ENCODE measurements around the gene HMG20B. TPM values are rescaled to one million over a fixed set of nuclear protein-coding genes. Genes with fewer than 3 reads are reported as not detected.
"Not testable (repeated sequence)": the region's sequence is repeated elsewhere in the genome, so short reads cannot be mapped to it uniquely, and the experiment has no call there.

HMG20B gene
- total RNA-seq, 5 donors from 2014 or later (not counting 1 experiment from before 2014, with no cell fraction given), result 38.0 to 81.6 (median 74.7) TPM

GRCh38 chr19:3578390-3578789, 5.6 kb downstream of the HMG20B start:
- Histone ChIP-seq H3K27me3 (replicated peaks in 1 of 2; ENCODE audit: control insufficient read depth in 2 of 2, extremely low read depth in 1 of 2, insufficient read depth in 2 of 2, low read length in 1 of 2) (no peaks in the 10 kb centered on the region), H3K27ac (ENCODE audit: low read length) (no peak overlapping the region), H3K36me3 (ENCODE audit: control insufficient read depth in 2 of 2, extremely low read depth in 1 of 2, insufficient read depth in 1 of 2, low read length in 1 of 2) (peaks cover 7 to 8% of the 10 kb centered on the region in 2 donors), H3K4me3 (ENCODE audit: control insufficient read depth in 1 of 2, extremely low read depth in 1 of 2, low read length in 1 of 2) (no peak overlapping the region), H3K4me1 (ENCODE audit: control insufficient read depth in 1 of 2, extremely low read depth in 1 of 2, insufficient read depth in 2 of 2, low read length in 2 of 2) (peaks cover 3 to 10% of the 10 kb centered on the region in 2 experiments), H3K9me3 (no peaks in the 10 kb centered on the region)
- H3K4me1 Mint-ChIP-seq, result peaks cover 5 to 10% (median 6%) of the 10 kb centered on the region in 3 donors
- CTCF ChIA-PET, result no interaction called here
- DNase-seq (no peak), ATAC-seq (replicated peaks in 1 of 4) (no peak)
- no peaks in the 10 kb centered on the region for H3K27me3 Mint-ChIP-seq
- H3K27ac Mint-ChIP-seq, result no peak overlapping the region
- no peak overlapping the region for H3K4me3 Mint-ChIP-seq
- H3K36me3 Mint-ChIP-seq, result peaks cover 11% of the 10 kb centered on the region
- WGBS (ENCODE audit: insufficient coverage), result 85% methylated on average over 17 of the region's 17 CpGs
- POLR2A ChIA-PET, result no interaction called here
- H3K9me3 Mint-ChIP-seq, result no peaks in the 10 kb centered on the region

- CTCF ChIA-PET, result interaction anchor here in 1 of 2 donors (0.6 kb wide), 1 partner anchor 28 kb away, joined by 5 read pairs; no protein-coding TSS in a partner anchor
- Histone ChIP-seq H3K36me3 (ENCODE audit: control insufficient read depth in 2 of 2, extremely low read depth in 1 of 2, insufficient read depth in 1 of 2, low read length in 1 of 2) (peaks cover 4 to 6% of the 10 kb centered on the region in 2 donors), H3K27ac (ENCODE audit: low read length) (no peak overlapping the region), H3K9me3 (no peaks in the 10 kb centered on the region), H3K4me1 (ENCODE audit: control insufficient read depth in 1 of 2, extremely low read depth in 1 of 2, insufficient read depth in 2 of 2, low read length in 2 of 2) (peaks cover 0 to 4% of the 10 kb centered on the region in 2 experiments), H3K27me3 (replicated peaks in 1 of 2; ENCODE audit: control insufficient read depth in 2 of 2, extremely low read depth in 1 of 2, insufficient read depth in 2 of 2, low read length in 1 of 2) (peaks cover 0 to 7% of the 10 kb centered on the region in 2 experiments), H3K4me3 (ENCODE audit: control insufficient read depth in 1 of 2, extremely low read depth in 1 of 2, low read length in 1 of 2) (no peak overlapping the region)
- Mint-ChIP-seq H3K4me3 (no peak overlapping the region), H3K9me3 (no peaks in the 10 kb centered on the region), H3K27me3 (no peaks in the 10 kb centered on the region), H3K27ac (no peak overlapping the region), H3K4me1 (peaks cover under 1 to 2% (median 1%) of the 10 kb centered on the region in 3 donors), H3K36me3 (peaks cover 6% of the 10 kb centered on the region)
- ATAC-seq (replicated peaks in 1 of 4) (no peak), DNase-seq (no peak)
- WGBS (ENCODE audit: insufficient coverage), result 90% methylated on average over 6 of the region's 11 CpGs
- POLR2A ChIA-PET, result no interaction called here
Measured at GRCh38 chr19:3580156-3580934, 7.6 kb downstream of the HMG20B start.

GRCh38 chr19:3581792-3582191, 9.0 kb downstream of the HMG20B start:
- H3K9me3 Mint-ChIP-seq; H3K27ac ChIP-seq (ENCODE audit: low read length); H3K4me1 Mint-ChIP-seq; H3K27me3 Mint-ChIP-seq; H3K36me3 Mint-ChIP-seq; DNase-seq; H3K4me3 ChIP-seq (ENCODE audit: control insufficient read depth in 1 of 2, extremely low read depth in 1 of 2, low read length in 1 of 2); H3K27ac Mint-ChIP-seq; H3K36me3 ChIP-seq (ENCODE audit: control insufficient read depth in 2 of 2, extremely low read depth in 1 of 2, insufficient read depth in 1 of 2, low read length in 1 of 2); ATAC-seq (replicated peaks in 1 of 4); H3K9me3 ChIP-seq; H3K4me3 Mint-ChIP-seq; POLR2A ChIA-PET; CTCF ChIA-PET: not testable (repeated sequence)
- Histone ChIP-seq H3K4me1 (ENCODE audit: control insufficient read depth in 1 of 2, extremely low read depth in 1 of 2, insufficient read depth in 2 of 2, low read length in 2 of 2) (peaks cover 3 to 14% of the 10 kb centered on the region in 2 experiments), H3K27me3 (replicated peaks in 1 of 2; ENCODE audit: control insufficient read depth in 2 of 2, extremely low read depth in 1 of 2, insufficient read depth in 2 of 2, low read length in 1 of 2) (peaks cover 0 to 16% of the 10 kb centered on the region in 2 experiments)
- 86% methylated on average over 3 of the region's 4 CpGs for WGBS (ENCODE audit: insufficient coverage)

- CTCF ChIA-PET, result interaction anchor here in 1 of 2 donors (0.6 to 0.7 kb wide), 3 partner anchors 16 to 371 kb away, joined by 3 to 7 read pairs (median 5); no protein-coding TSS in a partner anchor
- H3K4me3 ChIP-seq (ENCODE audit: control insufficient read depth in 1 of 2, extremely low read depth in 1 of 2, low read length in 1 of 2); H3K9me3 ChIP-seq; DNase-seq; POLR2A ChIA-PET; H3K27ac ChIP-seq (ENCODE audit: low read length); H3K27me3 Mint-ChIP-seq; H3K27ac Mint-ChIP-seq; H3K4me1 Mint-ChIP-seq; ATAC-seq (replicated peaks in 1 of 4); H3K9me3 Mint-ChIP-seq; H3K36me3 Mint-ChIP-seq; H3K36me3 ChIP-seq (ENCODE audit: control insufficient read depth in 2 of 2, extremely low read depth in 1 of 2, insufficient read depth in 1 of 2, low read length in 1 of 2): not testable (repeated sequence)
- peaks cover 0 to 16% of the 10 kb centered on the region in 2 experiments for H3K27me3 ChIP-seq (replicated peaks in 1 of 2; ENCODE audit: control insufficient read depth in 2 of 2, extremely low read depth in 1 of 2, insufficient read depth in 2 of 2, low read length in 1 of 2)
- 100% methylated on average over 1 of the region's 15 CpGs for WGBS (ENCODE audit: insufficient coverage)
- peaks cover 3 to 14% of the 10 kb centered on the region in 2 experiments for H3K4me1 ChIP-seq (ENCODE audit: control insufficient read depth in 1 of 2, extremely low read depth in 1 of 2, insufficient read depth in 2 of 2, low read length in 2 of 2)
- peak overlapping the region in 1 of 3 donors; percentile 44 for H3K4me3 Mint-ChIP-seq
Measured at GRCh38 chr19:3584036-3584802, 11.5 kb downstream of the HMG20B start.

- H3K9me3 ChIP-seq, result no peaks in the 10 kb centered on the region
- 2% methylated on average over 84 of the region's 84 CpGs for WGBS (ENCODE audit: insufficient coverage)
- no peaks in the 10 kb centered on the region for H3K36me3 ChIP-seq (ENCODE audit: control insufficient read depth in 2 of 2, extremely low read depth in 1 of 2, insufficient read depth in 1 of 2, low read length in 1 of 2)
- H3K27ac Mint-ChIP-seq, result no peak within 1 kb of the TSS
- H3K4me3 ChIP-seq (ENCODE audit: control insufficient read depth in 1 of 2, extremely low read depth in 1 of 2, low read length in 1 of 2), result peak within 1 kb of the TSS; percentile 47 to 80
- ATAC-seq (replicated peaks in 1 of 4) (peak in 3 of 4 experiments; percentile 53 to 57 (median 54)), DNase-seq (peak in 3 of 35 experiments; percentile 17 to 32 (median 25))
- ChIA-PET CTCF (interaction anchor here (0.5 to 0.6 kb wide), 3 partner anchors 30 to 156 kb away, joined by 3 to 7 read pairs (median 3); no protein-coding TSS in a partner anchor), POLR2A (no interaction called here)
- no peaks in the 10 kb centered on the region for H3K4me1 Mint-ChIP-seq
- H3K36me3 Mint-ChIP-seq, result no peaks in the 10 kb centered on the region
- H3K4me3 Mint-ChIP-seq, result peak within 1 kb of the TSS; percentile 47 to 59 (median 58)
- peaks cover 3 to 14% of the 10 kb centered on the region in 2 experiments for H3K4me1 ChIP-seq (ENCODE audit: control insufficient read depth in 1 of 2, extremely low read depth in 1 of 2, insufficient read depth in 2 of 2, low read length in 2 of 2)
- no peaks in the 10 kb centered on the region for H3K27me3 Mint-ChIP-seq
- peaks cover 0 to 16% of the 10 kb centered on the region in 2 experiments for H3K27me3 ChIP-seq (replicated peaks in 1 of 2; ENCODE audit: control insufficient read depth in 2 of 2, extremely low read depth in 1 of 2, insufficient read depth in 2 of 2, low read length in 1 of 2)
- no peak within 1 kb of the TSS for H3K27ac ChIP-seq (ENCODE audit: low read length)
- H3K9me3 Mint-ChIP-seq, result no peaks in the 10 kb centered on the region
Measured at GRCh38 chr19:3585301-3586126, 12.8 kb downstream of the HMG20B start, which contains the start of gene GIPC3. Gene GIPC3 (plus strand): TSS chr19:3585478. CDS start chr19:3585598, 120 bp downstream.
